ENCODE results near the gene ACTL7B.

Gene ACTL7B

DNA sequence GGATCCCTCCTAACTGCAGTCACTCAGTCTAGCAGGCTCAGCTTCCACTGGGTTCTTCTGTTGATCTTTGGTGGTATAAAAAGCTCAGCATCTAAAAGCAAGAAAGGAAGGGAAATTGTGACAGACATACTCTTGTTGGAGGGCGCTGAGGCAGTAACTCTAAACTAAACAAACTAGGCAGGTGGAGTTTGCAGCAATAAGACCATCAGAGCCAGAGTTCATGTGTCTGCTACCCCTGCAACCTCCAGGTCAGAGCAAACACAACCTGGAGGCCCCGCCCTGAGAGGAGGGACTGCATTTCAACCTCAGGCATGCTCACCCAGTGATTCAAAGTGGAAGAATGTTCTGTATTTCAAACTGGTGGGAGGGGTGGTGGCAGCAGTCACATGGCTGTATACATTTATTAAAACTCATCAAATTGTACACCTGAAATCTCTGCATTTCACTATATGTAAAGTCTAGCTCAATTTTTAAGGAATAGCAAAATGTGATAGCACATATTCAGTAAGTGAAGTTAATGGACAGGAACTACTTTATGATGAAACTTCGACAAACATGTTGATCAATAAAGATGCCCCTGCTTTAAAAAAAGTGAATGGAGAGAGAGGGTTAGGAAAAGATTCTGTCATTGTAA, 13.4 kb upstream of the ACTL7B start:
- no peak for DNase-seq (ENCODE audit: extremely low spot score)
- CTCF ChIA-PET: no interaction called here
- POLR2A ChIA-PET: no interaction called here
- TF ChIP-seq TARDBP (IDR thresholded peaks at IDR 0.05) (no peak), BHLHE40 (IDR thresholded peaks at IDR 0.05; ENCODE audit: borderline replicate concordance) (no peak), ELF4 (IDR thresholded peaks at IDR 0.05) (no peak), SUZ12 (IDR thresholded peaks at IDR 0.05) (no peak), L3MBTL2 (conservative IDR thresholded peaks at IDR 0.05) (no peak), FOXK2 (IDR thresholded peaks at IDR 0.05) (no peak), HDGF (IDR thresholded peaks at IDR 0.05; ENCODE audit: borderline replicate concordance) (no peak), ZNF384 (IDR thresholded peaks at IDR 0.05) (no peak), NFRKB (IDR thresholded peaks at IDR 0.05) (no peak), SP1 (IDR thresholded peaks at IDR 0.05) (no peak), LEF1 (IDR thresholded peaks at IDR 0.05; ENCODE audit: borderline replicate concordance) (no peak), FOXM1 (IDR thresholded peaks at IDR 0.05; ENCODE audit: borderline replicate concordance) (no peak), ARNT (IDR thresholded peaks at IDR 0.05) (no peak), FOXA1 (IDR thresholded peaks at IDR 0.05) (no peak), CTBP1 (IDR thresholded peaks at IDR 0.05; ENCODE audit: borderline replicate concordance) (no peak)
- TF ChIP-seq, protein P1, sequence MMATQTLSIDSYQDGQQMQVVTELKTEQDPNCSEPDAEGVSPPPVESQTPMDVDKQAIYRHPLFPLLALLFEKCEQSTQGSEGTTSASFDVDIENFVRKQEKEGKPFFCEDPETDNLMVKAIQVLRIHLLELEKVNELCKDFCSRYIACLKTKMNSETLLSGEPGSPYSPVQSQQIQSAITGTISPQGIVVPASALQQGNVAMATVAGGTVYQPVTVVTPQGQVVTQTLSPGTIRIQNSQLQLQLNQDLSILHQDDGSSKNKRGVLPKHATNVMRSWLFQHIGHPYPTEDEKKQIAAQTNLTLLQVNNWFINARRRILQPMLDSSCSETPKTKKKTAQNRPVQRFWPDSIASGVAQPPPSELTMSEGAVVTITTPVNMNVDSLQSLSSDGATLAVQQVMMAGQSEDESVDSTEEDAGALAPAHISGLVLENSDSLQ (IDR thresholded peaks at IDR 0.05): no peak

DNA sequence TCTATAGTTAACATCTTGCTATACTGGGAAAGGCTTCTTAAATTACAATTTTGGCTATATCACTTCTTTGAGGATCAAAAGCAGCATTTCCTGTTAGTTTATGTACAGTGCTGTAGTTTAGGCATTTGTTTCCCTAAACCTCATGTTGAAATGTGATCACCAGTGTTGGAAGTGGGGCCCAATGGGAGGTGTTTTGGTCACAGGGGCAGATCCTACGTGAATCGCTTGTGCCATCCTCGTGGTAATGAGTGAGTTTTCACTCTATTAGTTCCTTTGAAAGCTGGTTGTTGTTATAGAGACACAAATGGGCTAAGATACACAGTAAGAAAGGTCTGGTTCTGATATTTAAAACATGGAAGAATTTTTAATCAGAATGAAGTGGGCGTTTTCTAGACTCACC, 12.0 kb upstream of the ACTL7B start:
- DNase-seq (ENCODE audit: extremely low spot score): no peak
- CTCF ChIA-PET: no interaction called here
- TF ChIP-seq FOXM1 (IDR thresholded peaks at IDR 0.05; ENCODE audit: borderline replicate concordance) (no peak), NFRKB (IDR thresholded peaks at IDR 0.05) (no peak), ZNF384 (IDR thresholded peaks at IDR 0.05) (no peak)
- POLR2A ChIA-PET: no interaction called here

DNA sequence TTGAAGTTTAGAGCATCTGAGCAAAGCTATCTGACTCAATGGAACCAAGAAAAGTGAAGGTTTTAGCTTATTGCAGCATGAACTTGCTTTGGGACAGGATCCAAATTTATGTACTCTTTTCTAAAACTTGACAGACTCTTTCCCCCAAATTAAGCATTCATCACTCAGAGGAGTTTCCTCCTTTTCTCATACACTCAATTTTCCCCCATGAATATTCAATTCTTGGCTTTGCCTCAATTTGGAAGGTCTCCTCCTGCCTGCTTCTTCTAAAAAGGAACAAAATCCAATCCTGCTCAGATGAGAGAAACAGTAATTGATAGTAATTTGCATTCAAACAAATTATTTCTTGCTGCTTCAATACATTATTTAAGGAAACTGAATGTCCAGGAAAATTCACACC, 11.3 kb upstream of the ACTL7B start:
- CTCF ChIA-PET: no interaction called here
- POLR2A ChIA-PET: no interaction called here
- DNase-seq (ENCODE audit: extremely low spot score): no peak
- no peak for TF ChIP-seq SUZ12 (IDR thresholded peaks at IDR 0.05)
- no peak for TF ChIP-seq BHLHE40 (IDR thresholded peaks at IDR 0.05; ENCODE audit: borderline replicate concordance)
- TF ChIP-seq, protein P1 (IDR thresholded peaks at IDR 0.05): no peak
- no peak for TF ChIP-seq FOXK2 (IDR thresholded peaks at IDR 0.05)
- TF ChIP-seq CTBP1 (IDR thresholded peaks at IDR 0.05; ENCODE audit: borderline replicate concordance): no peak
- TF ChIP-seq ZNF384 (IDR thresholded peaks at IDR 0.05): no peak
- TF ChIP-seq ELF4 (IDR thresholded peaks at IDR 0.05): no peak
- TF ChIP-seq L3MBTL2 (conservative IDR thresholded peaks at IDR 0.05): no peak
- TF ChIP-seq FOXM1 (IDR thresholded peaks at IDR 0.05; ENCODE audit: borderline replicate concordance): no peak
- TF ChIP-seq NFRKB (IDR thresholded peaks at IDR 0.05): no peak
- TF ChIP-seq TARDBP (IDR thresholded peaks at IDR 0.05): no peak
- TF ChIP-seq FOXA1 (IDR thresholded peaks at IDR 0.05): no peak
- TF ChIP-seq SP1 (IDR thresholded peaks at IDR 0.05): no peak
- TF ChIP-seq HDGF (IDR thresholded peaks at IDR 0.05; ENCODE audit: borderline replicate concordance): no peak
- no peak for TF ChIP-seq LEF1 (IDR thresholded peaks at IDR 0.05; ENCODE audit: borderline replicate concordance)
- TF ChIP-seq ARNT (IDR thresholded peaks at IDR 0.05): no peak

DNA sequence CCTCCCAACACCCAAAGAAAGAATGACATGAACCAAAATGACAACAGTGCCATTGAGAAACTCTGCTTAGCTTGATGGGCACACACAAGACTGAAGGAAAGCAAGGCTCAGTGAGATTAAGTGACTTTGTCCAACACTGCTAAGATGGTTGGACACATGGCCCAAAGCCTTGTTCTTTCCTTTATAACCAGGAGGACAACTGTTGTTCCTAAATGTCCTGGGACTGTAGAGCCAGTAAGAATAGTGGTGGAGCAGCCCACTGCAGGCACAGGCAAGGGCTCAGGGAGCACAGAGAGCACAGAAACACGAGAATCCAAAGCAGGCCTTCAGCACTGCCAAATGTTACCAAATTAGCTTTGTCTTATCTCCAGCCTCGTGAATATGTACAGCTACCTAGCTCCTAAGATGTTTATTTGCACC, 10.2 kb upstream of the ACTL7B start:
- no peak for DNase-seq (ENCODE audit: extremely low spot score)
- ChIA-PET POLR2A (no interaction called here), CTCF (no interaction called here)
- TF ChIP-seq ZNF384 (IDR thresholded peaks at IDR 0.05) (no peak), FOXM1 (IDR thresholded peaks at IDR 0.05; ENCODE audit: borderline replicate concordance) (no peak)

DNA sequence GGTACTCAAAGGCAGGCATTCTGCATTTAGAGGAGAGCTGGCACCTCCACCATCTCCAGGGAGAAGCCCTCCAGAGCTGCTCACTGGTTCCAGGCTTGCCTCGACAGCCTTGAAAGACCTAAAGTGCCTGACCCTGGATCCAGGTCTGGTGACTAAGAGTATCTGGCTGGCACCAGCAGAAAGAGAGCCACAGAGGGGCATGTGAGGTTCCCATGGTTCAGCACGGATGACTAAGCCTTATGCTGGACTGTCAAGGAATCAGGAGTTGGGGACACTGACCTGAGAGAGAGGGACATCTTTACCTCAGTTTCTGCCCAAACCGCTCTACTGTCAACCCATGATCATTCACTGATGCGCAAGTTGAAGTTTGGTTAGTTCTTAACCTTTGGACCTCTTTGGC, 9.3 kb upstream of the ACTL7B start:
- CTCF ChIA-PET: no interaction called here
- POLR2A ChIA-PET: no interaction called here
- TF ChIP-seq LEF1 (IDR thresholded peaks at IDR 0.05; ENCODE audit: borderline replicate concordance) (no peak), FOXK2 (IDR thresholded peaks at IDR 0.05) (no peak), FOXA1 (IDR thresholded peaks at IDR 0.05) (no peak), ARNT (IDR thresholded peaks at IDR 0.05) (no peak), ZNF384 (IDR thresholded peaks at IDR 0.05) (no peak), SP1 (IDR thresholded peaks at IDR 0.05) (no peak), HDGF (IDR thresholded peaks at IDR 0.05; ENCODE audit: borderline replicate concordance) (no peak), CTBP1 (IDR thresholded peaks at IDR 0.05; ENCODE audit: borderline replicate concordance) (no peak), SUZ12 (IDR thresholded peaks at IDR 0.05) (no peak), L3MBTL2 (conservative IDR thresholded peaks at IDR 0.05) (no peak), TARDBP (IDR thresholded peaks at IDR 0.05) (no peak), BHLHE40 (IDR thresholded peaks at IDR 0.05; ENCODE audit: borderline replicate concordance) (no peak), NFRKB (IDR thresholded peaks at IDR 0.05) (no peak)
- TF ChIP-seq, protein P1 (IDR thresholded peaks at IDR 0.05): no peak
- no peak for DNase-seq (ENCODE audit: extremely low spot score)

DNA sequence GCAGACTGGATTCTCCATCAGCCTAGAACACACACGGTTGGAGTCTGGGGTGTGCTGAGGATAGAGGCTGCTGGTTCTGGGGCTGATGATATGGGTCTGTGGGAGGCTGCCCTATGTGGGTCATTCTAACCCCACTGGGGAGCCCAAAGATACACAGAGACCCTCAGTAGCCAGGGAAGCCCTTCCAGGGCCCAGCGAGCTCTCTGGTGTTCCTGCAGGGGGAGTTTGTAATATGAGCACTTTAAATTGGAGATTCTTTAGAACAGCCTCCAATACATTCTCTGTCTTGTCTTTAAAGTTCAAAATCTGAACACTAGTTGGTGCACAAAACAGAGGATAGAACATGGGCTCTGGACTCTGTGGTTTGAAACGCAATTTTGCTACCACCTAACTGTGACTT, 8.7 kb upstream of the ACTL7B start:
- ChIA-PET CTCF (no interaction called here), POLR2A (no interaction called here)
- TF ChIP-seq FOXA1 (IDR thresholded peaks at IDR 0.05) (no peak), NFRKB (IDR thresholded peaks at IDR 0.05) (no peak), LEF1 (IDR thresholded peaks at IDR 0.05; ENCODE audit: borderline replicate concordance) (no peak), L3MBTL2 (conservative IDR thresholded peaks at IDR 0.05) (no peak), BHLHE40 (IDR thresholded peaks at IDR 0.05; ENCODE audit: borderline replicate concordance) (no peak), FOXK2 (IDR thresholded peaks at IDR 0.05) (no peak)
- TF ChIP-seq, protein P1 (IDR thresholded peaks at IDR 0.05): no peak
- no peak for DNase-seq (ENCODE audit: extremely low spot score)

Data from HEK293T (cell line).